ENCODE results near the gene KDM7A.

Gene KDM7A

DNA sequence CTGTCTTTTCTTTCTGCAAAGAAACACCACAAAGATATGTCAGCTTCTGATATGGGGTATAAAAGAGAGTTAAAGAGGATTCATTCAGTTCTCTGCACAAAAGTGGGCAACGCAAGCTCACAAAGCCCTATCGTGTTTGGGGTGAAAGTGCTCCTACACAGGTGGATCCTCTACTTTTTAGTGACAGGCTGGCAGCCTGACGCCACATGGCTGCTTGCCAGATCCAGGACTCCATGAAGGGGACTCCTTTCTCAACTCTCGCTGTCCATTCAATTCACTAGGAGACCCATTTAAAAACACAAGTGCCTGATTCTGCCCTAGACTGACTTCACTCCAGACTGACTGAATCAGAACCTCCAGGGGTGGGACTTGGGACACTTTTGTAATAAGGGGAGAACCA lies 122.0 kb downstream of the KDM7A start:
- no peak for DNase-seq (ENCODE audit: low read depth in 2 of 2)

DNA sequence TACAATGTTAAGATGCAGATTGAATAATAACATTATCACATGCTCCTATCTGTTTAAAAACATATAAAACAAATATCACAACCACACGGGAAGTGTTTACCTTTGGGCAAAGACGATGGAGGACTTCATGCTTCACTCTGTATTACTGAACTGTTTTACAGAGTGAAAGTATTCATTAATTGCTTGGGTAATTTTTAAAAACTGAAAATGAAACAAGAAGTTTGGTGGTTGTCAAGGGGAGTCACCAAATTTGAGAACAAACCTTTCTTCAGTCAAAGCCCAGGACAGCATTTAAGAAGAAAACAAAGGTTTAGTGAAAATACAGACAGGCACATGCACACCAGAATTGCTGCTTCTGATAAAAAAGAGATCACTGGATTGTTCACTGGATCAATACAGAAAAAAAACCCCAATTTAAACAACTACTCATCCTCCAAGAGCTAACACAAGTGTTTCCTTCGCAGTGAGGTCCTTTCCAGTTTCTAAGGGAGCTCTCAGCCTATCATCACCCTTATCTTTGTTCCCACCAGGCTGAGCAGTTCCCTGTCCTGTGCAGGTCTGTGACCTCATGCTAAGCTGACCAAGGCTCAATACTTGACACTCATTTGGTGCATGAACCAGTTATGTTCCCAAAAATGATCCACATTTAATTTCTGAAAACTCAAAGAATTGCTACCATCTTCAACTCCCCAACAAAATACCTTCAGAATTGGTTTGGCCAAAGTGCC lies 122.8 kb downstream of the KDM7A start:
- no peak for DNase-seq (ENCODE audit: low read depth in 2 of 2)

DNA sequence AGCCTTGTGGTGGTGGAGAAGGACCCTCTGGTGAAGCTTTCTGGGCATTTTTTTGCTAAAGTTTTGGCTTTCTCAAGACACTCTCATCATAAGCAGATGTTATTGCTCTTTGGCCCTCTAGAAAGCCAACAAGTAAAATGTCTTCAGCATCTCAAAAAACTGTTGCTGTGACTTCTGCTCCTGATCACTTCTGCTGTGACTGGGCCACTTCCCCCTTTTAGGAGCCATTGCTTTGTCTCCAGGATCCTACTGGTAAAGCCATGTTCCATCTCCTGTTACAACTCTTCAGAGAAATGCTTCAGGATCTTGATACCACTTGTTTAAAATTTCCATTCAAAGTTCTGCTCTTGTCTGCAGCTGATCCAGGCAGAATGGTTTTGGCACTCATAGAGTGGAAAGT lies 125.0 kb downstream of the KDM7A start:
- DNase-seq (ENCODE audit: low read depth in 2 of 2), result no peak

DNA sequence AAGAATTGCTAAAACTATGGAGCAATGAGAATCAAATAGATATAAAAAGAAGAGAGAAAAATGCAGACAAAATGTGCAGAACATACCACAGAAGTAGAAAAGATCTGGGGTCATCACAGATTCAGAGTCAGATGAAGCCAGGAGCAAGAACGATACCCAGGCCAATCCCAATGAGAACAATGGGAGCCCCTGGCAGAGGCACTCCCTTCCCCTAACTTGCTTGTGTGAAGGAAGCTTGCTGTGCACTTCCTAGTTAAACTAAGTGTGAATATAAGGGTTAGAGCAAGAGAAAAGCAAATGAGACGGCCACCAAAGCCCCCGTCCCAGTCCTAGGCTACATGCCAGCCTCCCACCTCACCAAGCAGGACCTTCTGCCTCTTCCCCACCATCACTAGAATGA lies 126.7 kb downstream of the KDM7A start:
- no peak for DNase-seq (ENCODE audit: low read depth in 2 of 2)

DNA sequence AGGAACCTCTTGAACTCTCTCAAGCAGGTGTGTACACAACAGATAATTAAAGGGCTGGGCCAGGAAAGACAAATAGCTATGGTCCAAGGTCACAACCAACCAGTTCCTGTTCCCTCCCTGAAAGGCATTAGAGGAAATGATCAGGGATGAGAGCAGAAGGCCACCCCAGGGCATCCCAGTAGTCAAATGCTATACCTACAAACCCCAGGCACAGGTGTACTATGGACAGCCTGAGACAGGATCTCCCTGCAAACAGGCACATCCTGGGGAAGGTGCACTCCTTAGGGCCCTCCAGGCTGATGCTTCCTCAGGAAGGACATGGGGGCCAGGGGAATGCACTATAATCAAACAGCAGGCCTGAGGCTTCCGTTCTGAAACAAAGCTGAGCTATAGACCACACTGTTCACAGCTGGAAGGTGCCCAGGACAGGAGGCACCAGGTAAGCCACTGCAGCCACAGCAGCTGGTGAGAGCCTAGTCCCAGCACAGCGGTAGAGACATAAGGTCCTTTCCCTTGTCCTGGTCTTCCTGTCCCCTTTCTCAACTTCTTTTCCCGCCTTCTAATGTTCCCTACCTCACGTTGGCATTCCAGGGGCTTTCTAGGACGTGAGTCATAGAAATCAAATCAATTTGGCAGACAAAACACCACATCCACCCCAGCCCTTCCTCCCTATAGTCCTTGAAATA lies 127.3 kb downstream of the KDM7A start:
- DNase-seq (ENCODE audit: low read depth in 2 of 2), result no peak

DNA sequence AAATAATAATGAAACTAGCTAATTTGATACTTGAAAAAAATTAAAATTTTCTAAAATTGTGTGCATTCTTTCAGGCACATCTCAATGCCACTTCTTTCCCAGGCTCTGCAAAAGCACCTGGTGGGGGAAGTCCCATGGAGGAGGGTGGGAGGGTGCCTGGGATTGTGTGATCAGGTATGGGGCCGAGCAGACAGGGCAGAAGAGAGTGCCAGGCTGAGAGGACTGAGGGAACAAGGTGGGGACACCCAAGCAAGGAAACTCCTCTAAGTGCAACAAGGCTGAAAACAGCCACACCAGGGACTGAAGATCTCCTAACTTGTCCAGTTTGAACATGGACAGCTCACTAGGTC lies 127.8 kb downstream of the KDM7A start:
- DNase-seq (ENCODE audit: low read depth in 2 of 2), result no peak

DNA sequence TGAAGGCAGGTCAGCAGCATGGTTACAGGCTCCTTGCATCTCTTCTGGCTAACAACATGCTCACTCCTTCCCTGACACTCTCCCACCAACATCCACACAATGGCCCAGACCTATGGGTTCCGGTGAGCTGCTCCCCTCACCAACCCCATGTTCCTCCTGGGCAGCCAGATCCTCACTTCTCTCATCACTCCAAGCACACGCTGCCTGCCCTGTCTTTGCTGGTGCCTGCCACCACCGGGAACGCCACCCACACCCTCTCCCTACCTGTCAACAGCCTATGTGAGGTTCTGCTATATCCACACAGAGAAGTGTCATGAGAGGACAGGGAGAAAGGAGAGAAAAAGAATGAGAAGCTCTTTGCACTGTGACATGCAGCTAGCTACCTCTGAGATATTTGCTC lies 128.6 kb downstream of the KDM7A start:
- no peak for DNase-seq (ENCODE audit: low read depth in 2 of 2)

DNA sequence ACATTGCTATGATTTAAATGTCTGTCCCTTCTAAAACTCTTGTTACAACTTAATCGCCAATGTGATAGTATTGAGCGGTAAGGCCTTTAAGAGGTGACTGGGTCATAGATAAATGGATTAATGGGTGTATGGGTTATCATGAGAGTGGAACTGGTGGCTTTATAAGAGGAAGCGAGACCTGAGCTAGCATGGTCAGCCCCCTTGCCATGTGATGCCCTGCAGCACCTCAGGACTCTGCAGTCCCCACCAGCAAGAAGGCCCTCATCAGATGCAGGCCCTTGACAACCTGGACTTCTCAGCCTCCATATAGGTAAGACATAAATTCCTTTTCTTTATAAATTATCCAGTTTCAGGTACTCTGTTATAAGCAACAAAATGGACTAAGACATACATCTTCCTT lies 129.6 kb downstream of the KDM7A start:
- no peak for DNase-seq (ENCODE audit: low read depth in 2 of 2)

DNA sequence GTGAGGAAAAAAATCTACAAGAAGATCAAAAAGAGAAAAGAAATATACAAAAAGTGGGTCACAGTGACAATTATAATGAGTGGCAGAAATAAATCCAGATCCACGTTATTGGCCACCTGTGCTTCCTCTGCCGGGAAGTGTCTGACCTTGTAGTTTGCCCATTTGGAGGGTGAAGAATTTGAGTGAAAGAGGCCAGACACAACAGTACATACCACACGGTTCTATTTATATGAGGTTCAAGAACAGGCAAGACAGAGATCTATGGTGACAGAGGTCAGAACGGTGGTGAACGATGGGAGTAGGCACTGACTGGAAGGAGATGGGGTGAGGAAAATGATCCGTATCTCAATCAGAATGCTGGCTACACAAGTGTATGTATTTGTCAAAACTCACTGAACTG lies 131.1 kb downstream of the KDM7A start:
- no peak for DNase-seq (ENCODE audit: low read depth in 2 of 2)

DNA sequence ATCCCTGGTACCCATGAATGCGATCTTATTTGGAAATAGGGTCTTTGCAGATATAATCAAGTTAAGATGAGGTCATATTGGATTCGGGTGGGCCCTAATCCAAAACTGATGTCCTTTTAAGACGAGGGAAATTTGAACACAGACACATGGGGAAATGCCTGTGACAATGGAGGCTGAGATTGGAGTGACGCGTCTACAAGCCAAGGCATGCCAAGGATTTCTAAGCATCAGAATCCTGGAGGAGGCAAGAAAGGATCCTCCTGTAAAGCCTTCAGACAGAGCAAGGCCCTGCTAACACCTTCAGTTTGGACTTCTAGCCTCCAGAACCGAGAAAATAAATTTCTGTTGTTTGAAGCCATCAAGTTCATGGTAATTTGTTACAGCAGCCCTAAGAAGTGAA lies 132.5 kb downstream of the KDM7A start:
- DNase-seq (ENCODE audit: low read depth in 2 of 2), result no peak

DNA sequence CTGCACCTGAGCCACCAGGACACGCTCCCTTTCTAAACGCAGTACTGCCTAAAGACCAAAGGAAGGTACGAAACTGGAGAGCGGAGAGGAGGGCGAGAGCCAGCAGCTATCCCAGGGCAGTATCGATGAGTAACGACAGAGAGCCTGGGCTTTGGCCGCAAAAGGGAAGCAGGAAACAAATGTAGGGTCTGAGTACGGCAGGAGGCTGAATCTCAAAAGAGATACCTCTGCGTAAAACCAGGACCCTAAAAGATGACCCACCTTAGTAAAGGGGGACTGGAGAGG lies 134.5 kb downstream of the KDM7A start:
- DNase-seq (ENCODE audit: low read depth in 2 of 2), result no peak

DNA sequence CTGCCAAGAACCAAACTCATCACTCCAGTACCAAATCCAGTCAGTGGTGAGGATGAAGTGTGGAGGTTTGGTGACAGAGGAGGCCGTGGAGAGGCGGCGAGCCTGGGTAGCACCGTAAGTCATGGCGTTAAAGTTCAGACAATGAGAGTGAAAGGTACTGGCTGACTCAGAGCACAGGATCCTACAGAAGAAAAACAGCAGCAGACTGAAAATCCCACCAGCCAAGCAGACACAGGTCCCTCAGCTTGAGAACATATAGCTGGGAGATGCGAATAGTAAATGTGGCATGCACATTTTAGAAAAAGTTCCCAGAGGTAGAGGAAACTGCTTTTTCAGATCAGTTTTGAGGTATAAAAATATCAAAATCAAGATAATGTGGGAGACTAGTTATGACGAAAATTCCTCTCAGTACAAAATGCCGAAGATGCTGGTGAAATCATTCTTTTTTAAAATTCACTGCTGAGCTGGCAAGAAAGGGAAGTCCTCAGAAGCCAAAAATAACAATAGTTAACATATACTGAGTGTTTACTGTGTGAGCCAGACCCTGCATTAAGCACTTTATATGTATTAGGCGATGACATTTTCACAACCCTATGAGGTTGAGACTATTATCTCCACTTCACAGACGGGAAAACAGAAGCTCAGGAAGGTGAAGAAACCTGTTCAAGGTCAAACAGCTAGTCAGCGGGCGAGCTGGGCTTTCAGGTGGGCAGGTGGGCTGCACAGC lies 135.0 kb downstream of the KDM7A start:
- DNase-seq (ENCODE audit: low read depth in 2 of 2), result no peak

DNA sequence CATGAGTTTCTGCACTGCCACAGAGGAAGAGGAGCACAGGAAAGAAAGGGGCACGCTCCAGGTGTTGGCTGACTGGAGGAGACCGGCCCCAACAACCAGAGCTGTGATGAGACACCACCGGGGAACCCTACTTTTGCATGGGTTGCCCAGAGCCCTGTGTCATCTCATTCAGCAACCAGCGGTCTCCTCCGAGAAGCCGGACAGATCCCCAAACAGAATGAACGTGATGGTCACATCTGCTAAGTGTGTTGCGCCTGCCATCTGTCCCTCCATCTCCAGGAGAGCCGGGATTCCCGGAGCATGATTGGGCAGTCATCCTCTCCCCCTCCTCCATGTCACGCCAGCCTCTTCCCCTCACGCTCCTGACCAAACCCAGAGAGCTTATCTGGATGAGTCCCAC lies 136.9 kb downstream of the KDM7A start:
- DNase-seq (ENCODE audit: low read depth in 2 of 2), result no peak

DNA sequence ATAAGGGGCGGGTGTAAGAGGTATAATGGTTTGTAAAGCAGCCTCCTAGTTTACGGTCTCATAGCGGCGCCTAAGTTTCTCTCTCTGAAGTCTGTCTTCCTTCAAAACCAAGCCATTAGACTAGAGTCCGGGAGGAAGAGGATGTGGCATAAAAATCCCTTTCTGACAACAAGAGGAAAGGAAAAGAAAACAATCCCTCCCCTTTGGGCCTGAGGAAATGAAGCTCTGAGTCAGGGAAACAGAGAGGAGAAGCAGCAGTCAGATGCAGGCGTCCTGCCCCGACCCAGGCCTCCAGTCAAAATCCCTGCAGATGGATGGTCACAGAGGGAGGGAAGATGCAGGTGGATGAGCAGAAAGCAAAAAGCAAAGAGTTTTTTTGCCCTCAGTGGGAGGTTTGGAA lies 137.7 kb downstream of the KDM7A start:
- no peak for DNase-seq (ENCODE audit: low read depth in 2 of 2)

DNA sequence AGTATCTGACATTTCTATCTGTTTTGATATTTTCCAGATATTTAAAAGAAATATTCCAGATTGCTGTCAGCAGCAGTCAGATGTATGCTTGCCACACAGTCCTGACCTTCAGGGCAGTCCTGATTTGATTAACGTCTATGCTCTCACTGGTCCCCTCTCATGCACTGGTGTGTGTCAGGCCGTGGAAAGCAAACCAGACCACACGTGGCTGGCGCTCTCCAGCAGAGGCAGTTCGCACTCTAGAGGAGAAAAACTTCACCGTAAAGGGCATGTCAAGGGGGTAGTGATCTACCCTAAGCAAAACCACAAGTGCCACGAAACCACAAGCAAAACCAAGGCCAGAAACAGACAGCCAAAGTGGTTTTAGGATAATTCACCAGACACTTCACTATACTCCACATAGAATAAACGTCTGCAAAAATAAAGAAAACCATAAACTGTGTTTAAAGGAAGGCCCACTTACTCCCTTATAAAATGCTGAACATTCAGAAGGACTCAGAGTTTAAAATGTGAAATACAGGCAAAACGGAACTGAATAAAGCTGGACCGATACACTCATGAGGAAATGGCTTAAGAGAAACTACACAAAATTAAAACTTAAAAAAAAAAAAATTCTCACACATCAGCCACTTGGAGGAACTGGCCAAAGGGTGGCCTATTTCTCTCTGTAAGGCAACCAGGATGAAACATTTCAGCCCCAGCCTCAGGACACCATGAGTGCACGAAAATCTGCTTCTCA lies 140.4 kb downstream of the KDM7A start:
- no peak for DNase-seq (ENCODE audit: low read depth in 2 of 2)

DNA sequence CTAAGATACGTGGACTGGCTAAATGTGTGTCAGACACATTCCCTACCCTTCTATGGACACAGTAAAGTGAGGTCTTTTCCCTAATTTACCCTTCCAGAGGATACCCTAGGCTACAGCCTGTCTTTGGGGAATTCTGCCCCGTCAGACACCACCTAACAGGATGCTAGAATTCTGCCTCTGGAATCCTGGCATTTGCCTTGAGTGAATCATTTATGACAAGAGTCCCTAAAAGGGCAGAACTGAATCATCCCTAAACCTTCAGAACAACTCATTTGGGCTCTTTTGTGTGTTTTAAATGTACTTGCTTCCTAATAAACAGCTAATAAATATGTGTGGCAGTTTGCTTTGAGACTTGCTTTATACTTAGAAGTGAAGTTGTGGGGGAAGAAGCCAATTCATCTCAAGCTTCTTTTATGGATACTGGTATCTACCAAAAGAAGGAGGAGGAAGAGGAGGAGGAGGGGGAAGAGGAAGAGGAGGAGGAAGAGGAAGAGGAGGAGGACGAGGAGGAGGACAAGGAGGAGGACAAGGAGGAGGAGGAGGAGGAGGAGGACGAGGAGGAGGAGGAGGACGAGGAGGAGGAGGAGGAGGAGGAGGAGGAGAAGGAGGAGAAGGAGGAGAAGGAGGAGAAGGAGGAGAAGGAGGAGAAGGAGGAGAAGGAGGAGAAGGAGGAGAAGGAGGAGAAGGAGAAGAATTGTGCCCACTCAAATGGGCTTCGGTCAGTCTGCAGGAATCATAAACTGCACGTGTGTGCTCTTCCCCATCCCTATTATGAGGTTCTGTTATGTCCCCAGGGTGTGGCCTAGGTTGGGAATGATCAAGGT lies 141.2 kb downstream of the KDM7A start:
- no peak for DNase-seq (ENCODE audit: low read depth in 2 of 2)
